AG09319 (cell line): ENCODE measurements around the gene SAT1.

Experiments
- DNase-seq: peaks from one replicate; pipeline ENCODE4 v3.0.0-alpha.2; 2010; ENCODE audit warnings: low read depth; ENCODE audit errors: extremely low read depth
- CTCF ChIP-seq: IDR thresholded peaks from 2 replicates; pipeline ENCODE4 v1.5.1; 2011; ENCODE audit warnings: low read depth, mild to moderate bottlenecking, inconsistent platforms, low read length, moderate library complexity

SAT1 gene

GRCh38 chrX:23811108-23811651 lies 28.2 kb downstream of the SAT1 start:
- no peak for DNase-seq
- no peak for TF ChIP-seq CTCF

GRCh38 chrX:23811656-23812055 lies 28.7 kb downstream of the SAT1 start:
- no peak for TF ChIP-seq CTCF
- no peak for DNase-seq

- no peak for TF ChIP-seq CTCF
- DNase-seq: no peak
Measured at GRCh38 chrX:23813808-23814207, 30.8 kb downstream of the SAT1 start.

GRCh38 chrX:23815376-23815775 lies 32.4 kb downstream of the SAT1 start:
- no peak for DNase-seq
- no peak for TF ChIP-seq CTCF

- DNase-seq: no peak
- TF ChIP-seq CTCF: no peak
Measured at GRCh38 chrX:23816179-23816578, 33.2 kb downstream of the SAT1 start.

- no peak for TF ChIP-seq CTCF
- no peak for DNase-seq
Measured at GRCh38 chrX:23817979-23818336, 35.0 kb downstream of the SAT1 start.

- no peak for DNase-seq
- no peak for TF ChIP-seq CTCF
Measured at GRCh38 chrX:23819385-23820234, 36.6 kb downstream of the SAT1 start.
